Measurements from ENCODE around the gene EVI2A.

Gene EVI2A

GRCh38 chr17:31275116-31275515 lies 46.3 kb downstream of the EVI2A start:
- Histone ChIP-seq H3K4me3 (replicated peaks; ENCODE audit: insufficient read depth, low read length) (no peak overlapping the region), H3K27ac (replicated peaks) (peak overlapping the region; percentile 67), H3K27me3 (ENCODE audit: insufficient read depth, poor library complexity, severe bottlenecking) (no peaks in the 10 kb centered on the region)
- no peak for TF ChIP-seq SPI1 (IDR thresholded peaks at IDR 0.05; ENCODE audit: borderline replicate concordance, low read depth)
- no peak for DNase-seq (ENCODE audit: low read depth in 1 of 2, low spot score in 1 of 2)

- TF ChIP-seq CTCF (IDR thresholded peaks at IDR 0.05; ENCODE audit: insufficient read depth, low read length) (no peak), SPI1 (IDR thresholded peaks at IDR 0.05; ENCODE audit: borderline replicate concordance, low read depth) (no peak; the same call in 1 of the 2 replicates), REST (IDR thresholded peaks at IDR 0.05; ENCODE audit: insufficient replicate concordance, low read depth) (peak; percentile 27), GABPA (IDR thresholded peaks at IDR 0.05; ENCODE audit: low read depth) (no peak), POLR2AphosphoS5 (IDR thresholded peaks at IDR 0.05; ENCODE audit: low read depth) (peak; percentile 35; the same call in 1 of the 2 replicates)
- DNase-seq (ENCODE audit: low read depth in 1 of 2, low spot score in 1 of 2), result peak; percentile 58 to 68
- Histone ChIP-seq H3K4me3 (replicated peaks; ENCODE audit: insufficient read depth, low read length) (no peak overlapping the region), H3K27ac (replicated peaks) (peak overlapping the region; percentile 67), H3K27me3 (ENCODE audit: insufficient read depth, poor library complexity, severe bottlenecking) (no peaks in the 10 kb centered on the region)
These were observed 47.2 kb downstream of the EVI2A start for GRCh38 chr17:31274252-31274651.

GRCh38 chr17:31273516-31273915 lies 47.9 kb downstream of the EVI2A start:
- H3K27ac ChIP-seq (replicated peaks), result peak overlapping the region; percentile 67
- DNase-seq (ENCODE audit: low read depth in 1 of 2, low spot score in 1 of 2), result no peak

More at GRCh38 chr17:31273516-31273915, 47.9 kb downstream of the EVI2A start:
- no peaks in the 10 kb centered on the region for H3K27me3 ChIP-seq (ENCODE audit: insufficient read depth, poor library complexity, severe bottlenecking)
- TF ChIP-seq SPI1 (IDR thresholded peaks at IDR 0.05; ENCODE audit: borderline replicate concordance, low read depth) (no peak), POLR2AphosphoS5 (IDR thresholded peaks at IDR 0.05; ENCODE audit: low read depth) (no peak), CTCF (IDR thresholded peaks at IDR 0.05; ENCODE audit: insufficient read depth, low read length) (no peak), REST (IDR thresholded peaks at IDR 0.05; ENCODE audit: insufficient replicate concordance, low read depth) (no peak), GABPA (IDR thresholded peaks at IDR 0.05; ENCODE audit: low read depth) (no peak)
- no peak overlapping the region for H3K4me3 ChIP-seq (replicated peaks; ENCODE audit: insufficient read depth, low read length)
